Type B pancreatic cell (in vitro differentiated cells): ENCODE results near the gene HEATR5A. TPM values are rescaled to one million over a fixed set of nuclear protein-coding genes. Genes with fewer than 3 reads are reported as not detected.

Experiments used
- DNase-seq: peaks from one replicate; pipeline ENCODE4 v3.0.0; 2021; ENCODE audit warnings: mixed read lengths; ENCODE audit not compliant: unreplicated experiment; ENCODE audit errors: extremely low spot score
- H3K27ac Mint-ChIP-seq: 2 replicates; pipeline ENCODE4 v1.8.0; 2021; ENCODE audit warnings: mild to moderate bottlenecking, mixed read lengths
- H3K27me3 Mint-ChIP-seq: 2 replicates; pipeline ENCODE4 v1.8.0; 2021; ENCODE audit warnings: mixed read lengths
- H3K36me3 Mint-ChIP-seq: 2 replicates; pipeline ENCODE4 v1.8.0; 2021; ENCODE audit warnings: mixed read lengths
- H3K4me1 Mint-ChIP-seq: one replicate; pipeline ENCODE4 v1.8.0; 2021; ENCODE audit warnings: mixed read lengths; ENCODE audit not compliant: unreplicated experiment
- H3K4me3 Mint-ChIP-seq: 2 replicates; pipeline ENCODE4 v1.8.0; 2021; ENCODE audit warnings: mild to moderate bottlenecking, mixed read lengths
- H3K9me3 Mint-ChIP-seq: 2 replicates; pipeline ENCODE4 v1.8.0; 2021; ENCODE audit warnings: mixed read lengths
- CTCF ChIP-seq: fragments of 200-600 bp; sonication (generic); conservative IDR thresholded peaks from 2 replicates; pipeline ENCODE4 v1.5.0; 2021; ENCODE audit warnings: antibody characterized with exemption, mild to moderate bottlenecking
- total RNA-seq: library from RNA; stranded (reverse); gene quantifications from 2 replicates; pipeline ENCODE4 v1.2.1, GENCODE V29; 2021; ENCODE audit warnings: low replicate concordance

The HEATR5A gene
- total RNA-seq, 1 donor from 2014 or later: 26.3 TPM

GRCh38 chr14:31271648-31272047 is 148.7 kb downstream of the HEATR5A start:
- H3K27me3 Mint-ChIP-seq: no peaks in the 10 kb centered on the region
- TF ChIP-seq CTCF: no peak
- H3K4me1 Mint-ChIP-seq: no peaks in the 10 kb centered on the region
- peaks cover 4% of the 10 kb centered on the region for H3K9me3 Mint-ChIP-seq
- no peak for DNase-seq
- peaks cover 3% of the 10 kb centered on the region for H3K36me3 Mint-ChIP-seq
- no peak overlapping the region for H3K4me3 Mint-ChIP-seq
- H3K27ac Mint-ChIP-seq: no peak overlapping the region

GRCh38 chr14:31270196-31270772 is 150.1 kb downstream of the HEATR5A start:
- Mint-ChIP-seq H3K27me3 (no peaks in the 10 kb centered on the region), H3K9me3 (peaks cover 4% of the 10 kb centered on the region), H3K4me1 (no peaks in the 10 kb centered on the region), H3K4me3 (no peak overlapping the region), H3K36me3 (no peaks in the 10 kb centered on the region), H3K27ac (no peak overlapping the region)
- TF ChIP-seq CTCF: no peak
- DNase-seq: no peak

- H3K36me3 Mint-ChIP-seq: no peaks in the 10 kb centered on the region
- DNase-seq: no peak
- no peaks in the 10 kb centered on the region for H3K27me3 Mint-ChIP-seq
- H3K27ac Mint-ChIP-seq: no peak overlapping the region
- H3K9me3 Mint-ChIP-seq: peaks cover 4% of the 10 kb centered on the region
- no peaks in the 10 kb centered on the region for H3K4me1 Mint-ChIP-seq
- no peak for TF ChIP-seq CTCF
- no peak overlapping the region for H3K4me3 Mint-ChIP-seq
Measured at GRCh38 chr14:31269634-31270195, 150.6 kb downstream of the HEATR5A start.

- no peaks in the 10 kb centered on the region for H3K9me3 Mint-ChIP-seq
- no peaks in the 10 kb centered on the region for H3K27me3 Mint-ChIP-seq
- no peak for TF ChIP-seq CTCF
- H3K27ac Mint-ChIP-seq: no peak overlapping the region
- H3K36me3 Mint-ChIP-seq: no peaks in the 10 kb centered on the region
- H3K4me1 Mint-ChIP-seq: no peaks in the 10 kb centered on the region
- no peak overlapping the region for H3K4me3 Mint-ChIP-seq
- no peak for DNase-seq
Measured at GRCh38 chr14:31268216-31268615, 152.1 kb downstream of the HEATR5A start.

GRCh38 chr14:31266437-31267331 is 153.7 kb downstream of the HEATR5A start:
- peaks cover 11% of the 10 kb centered on the region for H3K4me1 Mint-ChIP-seq
- H3K4me3 Mint-ChIP-seq: no peak overlapping the region
- no peak for DNase-seq
- H3K9me3 Mint-ChIP-seq: no peaks in the 10 kb centered on the region
- no peak for TF ChIP-seq CTCF
- no peaks in the 10 kb centered on the region for H3K27me3 Mint-ChIP-seq
- no peaks in the 10 kb centered on the region for H3K36me3 Mint-ChIP-seq
- no peak overlapping the region for H3K27ac Mint-ChIP-seq
